Measurements from ENCODE around the gene APLP2.
"Not testable (repeated sequence)": the region's sequence is repeated elsewhere in the genome, so short reads cannot be mapped to it uniquely, and the experiment has no call there.

Gene APLP2

GRCh38 chr11:130069659-130070108 lies at the start of gene APLP2:
Gene APLP2, plus strand, starts transcription at chr11:130069894. Its CDS starts 84 bp downstream, at chr11:130069978.
- DNase-seq (ENCODE audit: low read depth) = peak; percentile 93

- no peak for DNase-seq (ENCODE audit: low read depth)
These were observed 49.4 kb upstream of the APLP2 start for GRCh38 chr11:130020323-130020722.

- DNase-seq (ENCODE audit: low read depth) = not testable (repeated sequence)
These were observed 48.1 kb upstream of the APLP2 start for GRCh38 chr11:130021606-130022005.

GRCh38 chr11:130022799-130023198 lies 46.9 kb upstream of the APLP2 start:
- DNase-seq (ENCODE audit: low read depth) = no peak

- no peak for DNase-seq (ENCODE audit: low read depth)
These were observed 46.5 kb upstream of the APLP2 start for GRCh38 chr11:130023204-130023603.

- DNase-seq (ENCODE audit: low read depth) = no peak
These were observed 45.3 kb upstream of the APLP2 start for GRCh38 chr11:130024361-130024760.

- no peak for DNase-seq (ENCODE audit: low read depth)
These were observed 44.3 kb upstream of the APLP2 start for GRCh38 chr11:130025371-130025770.

- no peak for DNase-seq (ENCODE audit: low read depth)
These were observed 40.6 kb upstream of the APLP2 start for GRCh38 chr11:130029137-130029536.

- DNase-seq (ENCODE audit: low read depth) = no peak
These were observed 38.6 kb upstream of the APLP2 start for GRCh38 chr11:130031056-130031455.

GRCh38 chr11:130031945-130032344 lies 37.7 kb upstream of the APLP2 start:
- no peak for DNase-seq (ENCODE audit: low read depth)

- DNase-seq (ENCODE audit: low read depth) = no peak
These were observed 36.8 kb upstream of the APLP2 start for GRCh38 chr11:130032931-130033330.

- no peak for DNase-seq (ENCODE audit: low read depth)
These were observed 35.5 kb upstream of the APLP2 start for GRCh38 chr11:130034236-130034635.

- DNase-seq (ENCODE audit: low read depth) = no peak
These were observed 32.6 kb upstream of the APLP2 start for GRCh38 chr11:130037058-130037457.

- DNase-seq (ENCODE audit: low read depth) = no peak
These were observed 31.7 kb upstream of the APLP2 start for GRCh38 chr11:130037881-130038585.

- no peak for DNase-seq (ENCODE audit: low read depth)
These were observed 29.3 kb upstream of the APLP2 start for GRCh38 chr11:130040281-130040940.

GRCh38 chr11:130042093-130042591 lies 27.6 kb upstream of the APLP2 start:
- no peak for DNase-seq (ENCODE audit: low read depth)

GRCh38 chr11:130043575-130043974 lies 26.1 kb upstream of the APLP2 start:
- no peak for DNase-seq (ENCODE audit: low read depth)

GRCh38 chr11:130047141-130047540 lies 22.6 kb upstream of the APLP2 start:
- no peak for DNase-seq (ENCODE audit: low read depth)

GRCh38 chr11:130049328-130049771 lies 20.3 kb upstream of the APLP2 start:
- DNase-seq (ENCODE audit: low read depth) = no peak

GRCh38 chr11:130050257-130050656 lies 19.4 kb upstream of the APLP2 start:
- DNase-seq (ENCODE audit: low read depth) = no peak

- no peak for DNase-seq (ENCODE audit: low read depth)
These were observed 18.6 kb upstream of the APLP2 start for GRCh38 chr11:130051082-130051481.

- no peak for DNase-seq (ENCODE audit: low read depth)
These were observed 17.1 kb upstream of the APLP2 start for GRCh38 chr11:130052567-130052966.

- DNase-seq (ENCODE audit: low read depth) = no peak
These were observed 14.7 kb upstream of the APLP2 start for GRCh38 chr11:130054966-130055365.

All from stimulated activated CD8-positive, alpha-beta memory T cell treated with anti-CD3 and anti-CD28 coated beads, Interleukin-12 subunit alpha, Interleukin-12 subunit beta, amount 100 ng/mL, for 4 hours (primary cell).